K562 (cell line): ENCODE data around the gene CACNA2D3. TPM values are rescaled to one million over a fixed set of nuclear protein-coding genes. Genes with fewer than 3 reads are reported as not detected.

ENCODE experiments used
- BCL6 ChIP-seq: fragments of 250-450 bp; sonication (Bioruptor Pico); IDR thresholded peaks from 2 replicates; pipeline ENCODE4 v1.4.0; 2020
- CHD7 ChIP-seq: fragments of 200-600 bp; sonication (generic); IDR thresholded peaks from one replicate; pipeline ENCODE4 v1.6.1; 2012; ENCODE audit warnings: mild to moderate bottlenecking, low read depth, low read length, inconsistent platforms
- ETV1 ChIP-seq: fragments of 450-650 bp; conservative IDR thresholded peaks from 2 replicates; pipeline ENCODE4 v1.6.1; 2016; ENCODE audit warnings: missing genetic modification characterization, control low read depth, low read depth, missing compliant biosample characterization
- PML ChIP-seq: IDR thresholded peaks from 2 replicates; pipeline ENCODE4 v1.6.1; 2012; ENCODE audit warnings: low read length, inconsistent platforms
- SMAD1 ChIP-seq: fragments of 150-350 bp; IDR thresholded peaks from 2 replicates; pipeline ENCODE4 v1.6.1; 2014; ENCODE audit warnings: low read length, low read depth; ENCODE audit not compliant: partially characterized antibody
- polyA plus RNA-seq, 8 experiments: library from polyadenylated mRNA; depleted of rRNA in 4 of 8; stranded (reverse) in 5 of 8; unstranded in 3 of 8; fragments of >200 nt; fragmentation: Nextera tagmentation in 2 of 8; fragmentation: Illumina TruSeq in 1 of 8; extraction: Ambion mirVana in 2 of 8; extraction: Trizol in 1 of 8; gene quantifications; 2 replicates each; pipeline versions ENCODE4 v1.2.1 to v1.2.3, GENCODE V29; 2011 to 2014; ENCODE audit warnings: inconsistent platforms in 1 of 8, missing spikeins in 1 of 8
- total RNA-seq, 7 experiments: library from RNA; depleted of rRNA in 6 of 7; stranded (reverse); fragments of >200 nt in 6 of 7; fragmentation: Illumina TruSeq in 2 of 7; extraction: Trizol in 2 of 7; gene quantifications; 2 replicates each; pipeline versions ENCODE4 v1.2.1 to v1.2.3, GENCODE V29; 2011 to 2021; ENCODE audit warnings: low replicate concordance in 1 of 7

Gene CACNA2D3
- total and polyA plus RNA-seq, 9 of the 15 experiments (the other 6 are each of a cell fraction or from before 2014, with no cell fraction given): 0.01 TPM; not detected in 8

- TF ChIP-seq CHD7: no peak
- TF ChIP-seq SMAD1: no peak
- TF ChIP-seq ETV1 (tag): no peak
- TF ChIP-seq PML: no peak
- TF ChIP-seq BCL6 (CRISPR knock-in tag): no peak
Observed at GRCh38 chr3:55094676-55095075, 972.3 kb downstream of the CACNA2D3 start (continued).
